Endothelial cell (in vitro differentiated cells): ENCODE results near the gene SLC25A14. TPM values are rescaled to one million over a fixed set of nuclear protein-coding genes. Genes with fewer than 3 reads are reported as not detected.
"Not testable (repeated sequence)": the region's sequence is repeated elsewhere in the genome, so short reads cannot be mapped to it uniquely, and the experiment has no call there.

ENCODE experiments used
- DNase-seq: peaks from one replicate; pipeline ENCODE4 v3.0.0; 2021; ENCODE audit warnings: low spot score
- H3K27ac Mint-ChIP-seq: one replicate; pipeline ENCODE4 v1.8.0; 2021; ENCODE audit warnings: mixed read lengths, inconsistent platforms; ENCODE audit not compliant: unreplicated experiment
- H3K27me3 Mint-ChIP-seq: one replicate; pipeline ENCODE4 v1.8.0; 2021; ENCODE audit warnings: mild to moderate bottlenecking, moderate library complexity, mixed read lengths, inconsistent platforms; ENCODE audit not compliant: unreplicated experiment
- H3K36me3 Mint-ChIP-seq: one replicate; pipeline ENCODE4 v1.8.0; 2021; ENCODE audit warnings: mild to moderate bottlenecking, low read depth, mixed read lengths, inconsistent platforms; ENCODE audit not compliant: unreplicated experiment
- H3K4me1 Mint-ChIP-seq: one replicate; pipeline ENCODE4 v1.8.0; 2021; ENCODE audit warnings: mild to moderate bottlenecking, mixed read lengths, inconsistent platforms; ENCODE audit not compliant: unreplicated experiment
- H3K4me3 Mint-ChIP-seq: one replicate; pipeline ENCODE4 v1.8.0; 2021; ENCODE audit warnings: mild to moderate bottlenecking, mixed read lengths, inconsistent platforms; ENCODE audit not compliant: unreplicated experiment
- H3K9me3 Mint-ChIP-seq: one replicate; pipeline ENCODE4 v1.8.0; 2021; ENCODE audit warnings: mixed read lengths, inconsistent platforms; ENCODE audit not compliant: unreplicated experiment
- total RNA-seq: library from RNA; stranded (reverse); fragmentation: NEBNext Ultra II Directional; extraction: Animal tissue kit (Norgen Biotek cat#: 25700); gene quantifications from one replicate; pipeline ENCODE4 v1.2.1, GENCODE V29; 2021; ENCODE audit not compliant: unreplicated experiment
- TF ChIP-seq, protein P1 (sequence below): fragments of 200-600 bp; sonication (generic); IDR thresholded peaks from one replicate; pipeline ENCODE4 v1.5.0; 2021; ENCODE audit warnings: antibody characterized with exemption; ENCODE audit not compliant: unreplicated experiment

Gene SLC25A14
- total RNA-seq, 1 donor from 2014 or later, result 14.5 TPM

DNA sequence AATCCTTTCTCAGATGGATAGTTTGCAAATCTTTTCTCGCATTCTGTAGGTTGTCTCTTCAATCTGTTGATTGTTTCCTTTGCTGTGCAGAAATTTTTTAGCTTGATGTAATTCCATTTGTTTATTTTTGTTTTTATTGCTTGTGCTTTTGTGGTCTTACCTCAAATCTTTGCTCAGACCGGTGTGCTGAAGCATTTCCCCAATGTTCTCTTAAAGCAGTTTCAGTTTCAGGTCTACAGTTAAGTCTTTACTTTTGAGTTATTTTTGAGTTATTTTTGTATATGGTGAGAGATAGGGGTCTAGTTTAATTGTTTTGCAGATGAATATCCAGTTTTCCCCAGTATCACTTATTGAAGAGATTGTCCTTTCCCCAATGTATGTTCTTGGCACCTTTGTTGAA, 18.2 kb upstream of the SLC25A14 start:
- Mint-ChIP-seq H3K9me3 (no peaks in the 10 kb centered on the region), H3K36me3 (no peaks in the 10 kb centered on the region), H3K27ac (no peak overlapping the region), H3K4me1 (no peaks in the 10 kb centered on the region), H3K27me3 (peaks cover 1% of the 10 kb centered on the region), H3K4me3 (no peak overlapping the region)
- TF ChIP-seq, protein P1, sequence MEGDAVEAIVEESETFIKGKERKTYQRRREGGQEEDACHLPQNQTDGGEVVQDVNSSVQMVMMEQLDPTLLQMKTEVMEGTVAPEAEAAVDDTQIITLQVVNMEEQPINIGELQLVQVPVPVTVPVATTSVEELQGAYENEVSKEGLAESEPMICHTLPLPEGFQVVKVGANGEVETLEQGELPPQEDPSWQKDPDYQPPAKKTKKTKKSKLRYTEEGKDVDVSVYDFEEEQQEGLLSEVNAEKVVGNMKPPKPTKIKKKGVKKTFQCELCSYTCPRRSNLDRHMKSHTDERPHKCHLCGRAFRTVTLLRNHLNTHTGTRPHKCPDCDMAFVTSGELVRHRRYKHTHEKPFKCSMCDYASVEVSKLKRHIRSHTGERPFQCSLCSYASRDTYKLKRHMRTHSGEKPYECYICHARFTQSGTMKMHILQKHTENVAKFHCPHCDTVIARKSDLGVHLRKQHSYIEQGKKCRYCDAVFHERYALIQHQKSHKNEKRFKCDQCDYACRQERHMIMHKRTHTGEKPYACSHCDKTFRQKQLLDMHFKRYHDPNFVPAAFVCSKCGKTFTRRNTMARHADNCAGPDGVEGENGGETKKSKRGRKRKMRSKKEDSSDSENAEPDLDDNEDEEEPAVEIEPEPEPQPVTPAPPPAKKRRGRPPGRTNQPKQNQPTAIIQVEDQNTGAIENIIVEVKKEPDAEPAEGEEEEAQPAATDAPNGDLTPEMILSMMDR, result no peak
- DNase-seq, result no peak

DNA sequence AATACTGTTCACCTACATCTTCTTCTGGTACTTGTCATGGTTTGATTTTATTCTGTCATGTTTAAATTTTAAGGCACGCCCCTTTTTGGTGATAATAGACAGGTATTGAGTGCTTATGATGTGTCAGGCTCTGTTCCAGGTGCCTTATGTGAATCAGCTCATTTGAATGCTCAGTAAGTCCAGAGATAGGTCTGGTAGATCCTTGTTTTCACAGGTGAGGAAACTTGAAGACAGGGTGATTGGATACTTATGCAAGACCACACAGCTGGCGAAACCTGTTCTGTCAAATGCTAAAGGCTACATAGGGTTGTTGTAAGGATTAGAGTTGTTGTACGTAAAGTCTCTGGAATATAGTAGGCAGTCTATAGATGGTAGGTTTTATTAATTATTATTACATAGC, 9.6 kb upstream of the SLC25A14 start:
- no peak overlapping the region for H3K4me3 Mint-ChIP-seq
- no peak for DNase-seq
- no peaks in the 10 kb centered on the region for H3K9me3 Mint-ChIP-seq
- H3K27ac Mint-ChIP-seq, result no peak overlapping the region
- H3K36me3 Mint-ChIP-seq, result no peaks in the 10 kb centered on the region
- TF ChIP-seq, protein P1, result no peak
- no peaks in the 10 kb centered on the region for H3K27me3 Mint-ChIP-seq
- H3K4me1 Mint-ChIP-seq, result no peaks in the 10 kb centered on the region

DNA sequence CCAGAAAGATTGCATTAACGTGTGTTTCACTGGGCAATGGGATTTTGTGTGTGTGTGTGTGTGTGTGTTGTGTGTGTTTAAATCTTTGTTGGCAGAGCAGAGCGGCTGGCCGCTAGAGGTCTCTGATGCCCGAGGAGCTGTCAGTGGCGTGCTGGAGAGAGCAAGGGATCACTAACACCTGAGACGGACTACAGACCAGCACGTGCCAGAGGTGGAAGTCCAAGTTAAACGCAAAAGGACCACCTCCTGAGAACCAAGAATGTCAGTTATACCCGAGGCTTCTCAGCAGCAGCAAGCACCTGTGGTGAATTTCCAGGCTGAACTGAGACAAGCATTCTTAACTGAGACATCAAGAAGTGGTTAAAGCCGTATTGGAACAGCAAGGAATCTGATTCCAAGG, 9.0 kb upstream of the SLC25A14 start:
- H3K36me3 Mint-ChIP-seq, result no peaks in the 10 kb centered on the region
- DNase-seq, result peak; percentile 24
- no peaks in the 10 kb centered on the region for H3K4me1 Mint-ChIP-seq
- H3K27me3 Mint-ChIP-seq, result no peaks in the 10 kb centered on the region
- TF ChIP-seq, protein P1, result no peak
- no peak overlapping the region for H3K27ac Mint-ChIP-seq
- H3K9me3 Mint-ChIP-seq, result no peaks in the 10 kb centered on the region
- no peak overlapping the region for H3K4me3 Mint-ChIP-seq

DNA sequence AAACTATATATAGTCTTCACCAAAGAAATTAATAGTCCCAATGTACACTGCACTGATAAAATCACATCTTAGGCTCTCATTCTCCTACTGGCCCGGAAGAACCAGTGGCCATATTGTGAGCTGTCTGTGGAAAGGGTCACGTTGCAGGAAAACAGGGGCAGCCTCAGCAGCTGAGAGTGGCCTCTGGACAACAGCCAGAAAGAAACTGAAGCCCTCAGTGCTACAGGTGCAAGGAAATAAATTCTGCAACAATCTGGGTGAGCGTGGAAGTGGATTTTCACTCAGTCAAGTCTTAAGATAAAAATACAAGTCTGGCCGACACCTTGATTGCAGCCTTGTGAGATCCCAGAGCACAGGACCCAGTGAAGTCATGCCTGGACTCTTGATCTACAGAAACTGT, 3.2 kb upstream of the SLC25A14 start:
- DNase-seq, result no peak

DNA sequence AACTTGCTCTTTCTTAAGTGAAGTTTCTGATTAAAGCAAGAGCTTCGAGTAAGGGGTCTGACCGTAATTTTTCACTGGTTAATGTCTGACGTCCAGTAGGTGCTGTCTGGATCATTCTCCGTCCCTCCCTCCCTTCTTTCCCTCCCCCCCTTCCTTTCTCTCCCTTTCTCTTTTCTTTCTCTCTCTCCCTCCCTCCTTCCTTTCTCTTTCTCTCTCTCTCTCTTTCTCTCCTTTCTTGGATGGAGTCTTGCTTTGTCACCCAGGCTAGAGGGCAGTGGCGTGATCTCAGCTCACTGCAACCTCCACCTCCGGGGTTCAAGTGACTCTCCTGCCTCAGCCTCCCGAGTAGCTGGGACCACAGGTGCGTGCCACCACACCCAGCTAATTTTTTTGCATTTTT, 850 bp upstream of the SLC25A14 start:
- not testable (repeated sequence) for H3K36me3 Mint-ChIP-seq, H3K27me3 Mint-ChIP-seq, H3K4me1 Mint-ChIP-seq, DNase-seq, H3K27ac Mint-ChIP-seq, H3K4me3 Mint-ChIP-seq, H3K9me3 Mint-ChIP-seq

More for the DNA sequence above, 3.2 kb upstream of the SLC25A14 start:
- Mint-ChIP-seq H3K4me1 (peaks cover 4% of the 10 kb centered on the region), H3K27ac (no peak overlapping the region), H3K27me3 (peaks cover 8% of the 10 kb centered on the region), H3K9me3 (no peaks in the 10 kb centered on the region), H3K36me3 (no peaks in the 10 kb centered on the region), H3K4me3 (no peak overlapping the region)
- TF ChIP-seq, protein P1, result no peak

DNA sequence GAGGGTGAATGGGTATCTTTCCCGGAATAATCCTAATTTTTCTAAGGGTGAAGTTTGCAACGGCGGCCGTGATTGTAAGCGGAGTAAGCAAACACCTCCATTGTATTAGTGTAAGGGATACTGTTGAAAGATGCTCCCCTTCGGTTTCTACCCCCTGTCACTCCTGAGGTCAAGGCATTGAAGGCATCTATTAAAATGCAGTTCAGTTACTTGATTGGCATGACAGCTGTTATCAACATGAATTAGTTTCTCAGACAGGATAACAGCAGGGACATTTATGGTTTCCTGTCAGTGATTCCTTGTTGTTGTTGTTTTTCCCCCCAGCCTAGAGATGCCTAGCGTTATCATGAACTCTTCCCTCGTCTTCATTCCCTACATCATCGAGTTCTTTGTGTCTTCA, 552 bp downstream of the SLC25A14 start:
- Mint-ChIP-seq H3K36me3 (no peaks in the 10 kb centered on the region), H3K9me3 (no peaks in the 10 kb centered on the region), H3K4me1 (peaks cover 4% of the 10 kb centered on the region), H3K4me3 (peak overlapping the region; percentile 92), H3K27ac (peak overlapping the region; percentile 95), H3K27me3 (peaks cover 8% of the 10 kb centered on the region)
- DNase-seq, result no peak
- TF ChIP-seq, protein P1, result no peak
